Mesenchymal stem cell (in vitro differentiated cells and primary cell): ENCODE results near the gene PSEN2.

Source experiments
- DNase-seq: peaks from one replicate; pipeline ENCODE4 v3.0.0-alpha.2; 2013
- H2AFZ ChIP-seq: one replicate; pipeline ENCODE4 v1.6.1; 2013; ENCODE audit warnings: low read depth, mild to moderate bottlenecking, control low read depth, inconsistent platforms, low read length, moderate library complexity
- H2AK5ac ChIP-seq: 2 replicates; pipeline ENCODE4 v1.6.1; 2013; ENCODE audit warnings: low read length, moderate library complexity, mild to moderate bottlenecking, inconsistent platforms; ENCODE audit not compliant: severe bottlenecking
- H2BK120ac ChIP-seq: one replicate; pipeline ENCODE4 v1.6.1; 2013; ENCODE audit warnings: low read depth, mild to moderate bottlenecking, inconsistent platforms, low read length, moderate library complexity
- H2BK12ac ChIP-seq, 2 experiments: one replicate each; pipeline ENCODE4 v1.6.1; 2013; ENCODE audit warnings: inconsistent platforms in 2 of 2, low read length in 2 of 2, mild to moderate bottlenecking in 2 of 2, moderate library complexity in 2 of 2, control low read depth in 1 of 2
- H2BK15ac ChIP-seq: one replicate; pipeline ENCODE4 v1.6.1; 2013; ENCODE audit warnings: mild to moderate bottlenecking, low read depth, inconsistent platforms; ENCODE audit not compliant: poor library complexity, severe bottlenecking
- H2BK5ac ChIP-seq: 2 replicates; pipeline ENCODE4 v1.6.1; 2013; ENCODE audit warnings: low read depth, mild to moderate bottlenecking, low read length, control low read depth, inconsistent platforms; ENCODE audit not compliant: poor library complexity, severe bottlenecking
- H3K14ac ChIP-seq, 2 experiments: one replicate each; pipeline ENCODE4 v1.6.1; 2013; ENCODE audit warnings: inconsistent platforms in 2 of 2, low read length in 2 of 2, control low read depth in 1 of 2, mild to moderate bottlenecking in 1 of 2, moderate library complexity in 1 of 2
- H3K18ac ChIP-seq, 2 experiments: one replicate each; pipeline ENCODE4 v1.6.1; 2013; ENCODE audit warnings: inconsistent platforms in 2 of 2, low read length in 2 of 2, control low read depth in 1 of 2, low read depth in 1 of 2, mild to moderate bottlenecking in 1 of 2
- H3K23ac ChIP-seq, 2 experiments: one replicate each; pipeline ENCODE4 v1.6.1; 2013; ENCODE audit warnings: inconsistent platforms in 2 of 2, low read length in 2 of 2, mild to moderate bottlenecking in 2 of 2, moderate library complexity in 2 of 2, control low read depth in 1 of 2
- H3K27ac ChIP-seq: 2 replicates; pipeline ENCODE4 v1.5.1; 2013; ENCODE audit warnings: mild to moderate bottlenecking, moderate library complexity, low read length, control low read depth, inconsistent platforms; ENCODE audit not compliant: poor library complexity, severe bottlenecking
- H3K27me3 ChIP-seq, 2 experiments: 2 replicates each; pipeline versions ENCODE4 v1.6.1 to v1.7.0; 2013; ENCODE audit warnings: low read length in 2 of 2, mild to moderate bottlenecking in 2 of 2, moderate library complexity in 2 of 2, control low read depth in 1 of 2, inconsistent platforms in 1 of 2; ENCODE audit not compliant: control insufficient read depth in 1 of 2, insufficient read depth in 1 of 2
- H3K36me3 ChIP-seq, 2 experiments: 2 replicates each; pipeline versions ENCODE4 v1.6.1 to v1.7.0; 2013; ENCODE audit warnings: low read length in 2 of 2, control low read depth in 1 of 2, inconsistent platforms in 1 of 2, low read depth in 1 of 2, mild to moderate bottlenecking in 1 of 2; ENCODE audit not compliant: insufficient read depth in 2 of 2, control insufficient read depth in 1 of 2
- H3K4ac ChIP-seq, 2 experiments: one replicate each; pipeline ENCODE4 v1.6.1; 2013; ENCODE audit warnings: inconsistent platforms in 2 of 2, low read length in 2 of 2, mild to moderate bottlenecking in 2 of 2, moderate library complexity in 2 of 2, control low read depth in 1 of 2, low read depth in 1 of 2
- H3K4me1 ChIP-seq: 2 replicates; pipeline ENCODE4 v1.6.1; 2013; ENCODE audit warnings: low read depth, low read length, control low read depth; ENCODE audit not compliant: control insufficient read depth, insufficient read depth
- H3K4me2 ChIP-seq: 2 replicates; pipeline ENCODE4 v1.6.1; 2013; ENCODE audit warnings: low read length, mild to moderate bottlenecking, inconsistent platforms; ENCODE audit not compliant: poor library complexity, severe bottlenecking
- H3K4me3 ChIP-seq, 2 experiments: 2 replicates each; pipeline versions ENCODE4 v1.5.1 to v1.7.0; 2013; ENCODE audit warnings: low read length in 2 of 2, mild to moderate bottlenecking in 2 of 2, control low read depth in 1 of 2, low read depth in 1 of 2; ENCODE audit not compliant: insufficient read depth in 1 of 2
- H3K79me1 ChIP-seq: replicated peaks from 2 replicates; pipeline ENCODE4 v1.6.1; 2013; ENCODE audit warnings: mild to moderate bottlenecking, control low read depth, low read length, inconsistent platforms; ENCODE audit not compliant: poor library complexity, severe bottlenecking
- H3K9ac ChIP-seq: 2 replicates; pipeline ENCODE4 v1.7.0; 2013; ENCODE audit warnings: mild to moderate bottlenecking, low read length, moderate library complexity
- H3K9me3 ChIP-seq: 2 replicates; pipeline ENCODE4 v1.7.0; 2013; ENCODE audit warnings: mild to moderate bottlenecking, low read length; ENCODE audit not compliant: control insufficient read depth
- H4K8ac ChIP-seq: one replicate; pipeline ENCODE4 v1.6.1; 2013; ENCODE audit warnings: inconsistent platforms, mild to moderate bottlenecking, low read length, moderate library complexity
- H4K91ac ChIP-seq: one replicate; pipeline ENCODE4 v1.6.1; 2013; ENCODE audit warnings: mild to moderate bottlenecking, low read length, inconsistent platforms
- WGBS: methylation state at CpG from one replicate; pipeline ENCODE4 v1.1.7; 2013; ENCODE audit warnings: mixed read lengths; 5-methylcytosine and 5-hydroxymethylcytosine counted together

PSEN2 gene

GRCh38 chr1:226898246-226898645, 27.8 kb downstream of the PSEN2 start:
- no peak overlapping the region for H4K91ac ChIP-seq
- H3K18ac ChIP-seq: no peak overlapping the region
- no peaks in the 10 kb centered on the region for H3K27me3 ChIP-seq
- no peak overlapping the region for H2AFZ ChIP-seq
- no peak overlapping the region for H2BK5ac ChIP-seq
- no peak overlapping the region for H3K14ac ChIP-seq
- no peak overlapping the region for H3K27ac ChIP-seq
- H3K36me3 ChIP-seq: peaks cover 31 to 32% of the 10 kb centered on the region in 2 experiments
- no peak overlapping the region for H2AK5ac ChIP-seq
- H4K8ac ChIP-seq: no peak overlapping the region
- no peak overlapping the region for H3K4me2 ChIP-seq
- H3K23ac ChIP-seq: no peak overlapping the region
- no peak overlapping the region for H2BK15ac ChIP-seq
- 83% methylated on average over 2 of the region's 3 CpGs for WGBS
- H3K9ac ChIP-seq: no peak overlapping the region
- H2BK120ac ChIP-seq: no peak overlapping the region
- H3K4ac ChIP-seq: no peak overlapping the region
- H2BK12ac ChIP-seq: no peak overlapping the region
- H3K4me1 ChIP-seq: peaks cover 1% of the 10 kb centered on the region
- no peak overlapping the region for H3K4me3 ChIP-seq
- H3K9me3 ChIP-seq: no peaks in the 10 kb centered on the region
- peak; percentile 10 for DNase-seq
- no peaks in the 10 kb centered on the region for H3K79me1 ChIP-seq

- no peak overlapping the region for H4K8ac ChIP-seq
- H3K79me1 ChIP-seq: no peaks in the 10 kb centered on the region
- no peak overlapping the region for H4K91ac ChIP-seq
- H3K23ac ChIP-seq: no peak overlapping the region
- DNase-seq: no peak
- H3K9ac ChIP-seq: no peak overlapping the region
- no peak overlapping the region for H3K4me3 ChIP-seq
- H2BK5ac ChIP-seq: no peak overlapping the region
- no peak overlapping the region for H3K27ac ChIP-seq
- peaks cover 6 to 23% of the 10 kb centered on the region in 2 experiments for H3K36me3 ChIP-seq
- H3K4ac ChIP-seq: no peak overlapping the region
- no peak overlapping the region for H2BK120ac ChIP-seq
- H2AFZ ChIP-seq: no peak overlapping the region
- H3K9me3 ChIP-seq: no peaks in the 10 kb centered on the region
- WGBS: 100% methylated on average over 1 of the region's 4 CpGs
- no peaks in the 10 kb centered on the region for H3K4me1 ChIP-seq
- no peak overlapping the region for H2BK12ac ChIP-seq
- H3K14ac ChIP-seq: no peak overlapping the region
- no peak overlapping the region for H2AK5ac ChIP-seq
- H3K27me3 ChIP-seq: no peaks in the 10 kb centered on the region
- H3K4me2 ChIP-seq: no peak overlapping the region
- H2BK15ac ChIP-seq: no peak overlapping the region
- no peak overlapping the region for H3K18ac ChIP-seq
These were observed 31.0 kb downstream of the PSEN2 start for GRCh38 chr1:226901421-226901820.

- no peaks in the 10 kb centered on the region for H3K27me3 ChIP-seq
These were observed 32.2 kb downstream of the PSEN2 start for GRCh38 chr1:226902601-226903000.

GRCh38 chr1:226903819-226904716, 33.7 kb downstream of the PSEN2 start:
- Histone ChIP-seq H3K9ac (no peak overlapping the region), H2BK120ac (no peak overlapping the region), H3K4me2 (no peak overlapping the region), H2BK15ac (no peak overlapping the region), H3K4ac (no peak overlapping the region), H3K27me3 (no peaks in the 10 kb centered on the region), H3K18ac (no peak overlapping the region), H3K4me1 (no peaks in the 10 kb centered on the region), H2BK5ac (no peak overlapping the region), H3K36me3 (peaks cover 6 to 26% of the 10 kb centered on the region in 2 experiments), H3K9me3 (no peaks in the 10 kb centered on the region), H2BK12ac (no peak overlapping the region), H3K27ac (no peak overlapping the region), H4K91ac (no peak overlapping the region), H3K14ac (no peak overlapping the region), H3K23ac (no peak overlapping the region), H3K4me3 (no peak overlapping the region), H2AFZ (no peak overlapping the region), H4K8ac (no peak overlapping the region), H2AK5ac (no peak overlapping the region), H3K79me1 (no peaks in the 10 kb centered on the region)
- DNase-seq: no peak
- WGBS: 88% methylated on average over 12 of the region's 12 CpGs

More at GRCh38 chr1:226902601-226903000, 32.2 kb downstream of the PSEN2 start:
- no peaks in the 10 kb centered on the region for H3K4me1 ChIP-seq
- no peak overlapping the region for H3K4me2 ChIP-seq
- no peak overlapping the region for H3K27ac ChIP-seq
- H3K9ac ChIP-seq: no peak overlapping the region
- H2BK15ac ChIP-seq: no peak overlapping the region
- H3K23ac ChIP-seq: no peak overlapping the region
- no peak for DNase-seq
- H4K8ac ChIP-seq: no peak overlapping the region
- H3K4me3 ChIP-seq: no peak overlapping the region
- H2BK120ac ChIP-seq: no peak overlapping the region
- WGBS: 96% methylated on average over 1 of the region's 4 CpGs
- H2AK5ac ChIP-seq: no peak overlapping the region
- H3K79me1 ChIP-seq: no peaks in the 10 kb centered on the region
- H3K9me3 ChIP-seq: no peaks in the 10 kb centered on the region
- H3K18ac ChIP-seq: no peak overlapping the region
- H2BK5ac ChIP-seq: no peak overlapping the region
- H3K4ac ChIP-seq: no peak overlapping the region
- peaks cover 6 to 23% of the 10 kb centered on the region in 2 experiments for H3K36me3 ChIP-seq
- H3K14ac ChIP-seq: no peak overlapping the region
- H2BK12ac ChIP-seq: no peak overlapping the region
- no peak overlapping the region for H4K91ac ChIP-seq
- no peak overlapping the region for H2AFZ ChIP-seq
